ENCODE results near the gene TYMP. TPM values are rescaled to one million over a fixed set of nuclear protein-coding genes. Genes with fewer than 3 reads are reported as not detected.

Gene TYMP
- polyA plus RNA-seq, 2 of the 4 experiments (the other 2 are of a cell fraction): 5.9 to 9.0 TPM

DNA sequence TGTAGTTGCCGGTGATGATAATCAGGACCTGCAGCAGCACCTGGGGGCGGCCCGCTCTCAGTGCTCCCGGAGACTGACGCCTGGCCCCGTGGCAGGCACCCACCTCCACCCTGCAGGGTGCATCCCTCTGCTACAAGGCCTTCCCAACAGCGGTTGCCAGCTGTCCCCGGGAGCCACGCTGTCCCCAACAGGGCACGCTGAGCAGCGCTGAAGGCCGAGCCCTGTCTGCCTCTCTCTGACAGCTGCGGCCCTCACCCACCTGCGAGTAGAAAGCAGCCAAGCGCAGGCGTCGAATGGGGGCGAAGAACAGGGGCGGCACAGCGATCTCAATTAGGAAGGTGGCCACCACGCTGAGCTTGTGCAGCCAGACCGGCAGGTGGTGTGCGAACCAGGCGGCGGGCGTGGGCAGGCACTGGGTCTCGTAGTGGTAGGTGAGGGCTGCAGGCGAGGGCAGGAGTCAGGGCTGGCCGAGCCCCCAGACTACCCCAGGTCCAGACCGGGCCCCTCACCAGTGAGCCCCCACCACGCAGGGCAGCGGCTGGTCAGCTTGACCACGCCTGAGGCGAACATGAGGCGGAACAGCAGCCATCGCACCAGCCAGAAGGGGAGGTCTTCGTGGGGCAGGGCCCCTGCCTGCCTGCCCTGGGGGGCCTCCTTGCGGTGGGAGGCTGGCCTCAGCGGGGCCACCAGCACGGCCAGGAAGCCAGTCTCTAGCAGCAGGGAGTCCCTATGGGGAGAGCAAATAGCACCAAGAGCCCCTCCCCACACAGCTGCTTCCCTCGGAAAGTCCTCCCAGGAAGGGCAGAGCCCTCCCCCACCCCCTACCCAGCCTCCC lies 23.8 kb downstream of the TYMP start:
- H3K4me3 ChIP-seq: no peak overlapping the region
- FAIRE-seq: no peak
- no peak for ATAC-seq
- H3K27ac ChIP-seq: peak overlapping the region in 1 of 2 experiments; percentile 97; a peak in 1 of 6 replicates
- no peaks in the 10 kb centered on the region for H3K9me3 ChIP-seq
- DNase-seq (ENCODE audit: low read depth in 1 of 2, low spot score in 1 of 2): no peak
- POLR2A ChIA-PET: no interaction called here
- peak overlapping the region; percentile 95 for H3K4me2 ChIP-seq
- CTCF ChIA-PET: no interaction called here
- H3K4me1 ChIP-seq: peaks cover 15% of the 10 kb centered on the region
- WGBS (ENCODE audit: missing lambda C conversion rate): no CpG with 5 or more reads among the region's 41 CpGs
- TF ChIP-seq RARB (CRISPR knock-in tag; IDR thresholded peaks at IDR 0.05) (no peak), TP53 (CRISPR knock-in tag; IDR thresholded peaks at IDR 0.05) (no peak)

- ChIA-PET CTCF (interaction anchor here (1.3 kb wide), 1 partner anchor 58 kb away, joined by 3 read pairs; the partner anchor contains the start of gene SYCE3), POLR2A (no interaction called here)
- FAIRE-seq: no peak
- no peak for ATAC-seq
- H3K4me1 ChIP-seq: peaks cover 15% of the 10 kb centered on the region
- H3K9me3 ChIP-seq: no peaks in the 10 kb centered on the region
- TF ChIP-seq FOSL2 (IDR thresholded peaks at IDR 0.05): no peak
- TF ChIP-seq FOSL2 (CRISPR knock-in tag; IDR thresholded peaks at IDR 0.05): no peak
- no peak for TF ChIP-seq CEBPB (IDR thresholded peaks at IDR 0.05)
- no peak for TF ChIP-seq HMGXB4 (CRISPR knock-in tag; IDR thresholded peaks at IDR 0.05; ENCODE audit: borderline replicate concordance)
- TF ChIP-seq TP53 (CRISPR knock-in tag; IDR thresholded peaks at IDR 0.05): no peak
- TF ChIP-seq CBX8 (IDR thresholded peaks at IDR 0.05): no peak
- no peak for TF ChIP-seq NR3C1 (IDR thresholded peaks at IDR 0.05)
- no peak for TF ChIP-seq ZSCAN20 (CRISPR knock-in tag; IDR thresholded peaks at IDR 0.05)
- no peak for TF ChIP-seq GATA3 (IDR thresholded peaks at IDR 0.05; ENCODE audit: borderline replicate concordance)
- TF ChIP-seq, protein P1, sequence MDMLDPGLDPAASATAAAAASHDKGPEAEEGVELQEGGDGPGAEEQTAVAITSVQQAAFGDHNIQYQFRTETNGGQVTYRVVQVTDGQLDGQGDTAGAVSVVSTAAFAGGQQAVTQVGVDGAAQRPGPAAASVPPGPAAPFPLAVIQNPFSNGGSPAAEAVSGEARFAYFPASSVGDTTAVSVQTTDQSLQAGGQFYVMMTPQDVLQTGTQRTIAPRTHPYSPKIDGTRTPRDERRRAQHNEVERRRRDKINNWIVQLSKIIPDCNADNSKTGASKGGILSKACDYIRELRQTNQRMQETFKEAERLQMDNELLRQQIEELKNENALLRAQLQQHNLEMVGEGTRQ (IDR thresholded peaks at IDR 0.05): no peak
- no peak for TF ChIP-seq CHD4 (IDR thresholded peaks at IDR 0.05; ENCODE audit: borderline replicate concordance)
- no peak for TF ChIP-seq HEYL (CRISPR knock-in tag; IDR thresholded peaks at IDR 0.05)
- no peak for TF ChIP-seq SMC3 (IDR thresholded peaks at IDR 0.05)
- no peak for TF ChIP-seq MAZ (IDR thresholded peaks at IDR 0.05; ENCODE audit: borderline replicate concordance, low read depth, low read length)
- no peak for TF ChIP-seq ESRRA (IDR thresholded peaks at IDR 0.05; ENCODE audit: borderline replicate concordance, low read length)
- no peak for TF ChIP-seq RFX5 (IDR thresholded peaks at IDR 0.05)
- no peak for TF ChIP-seq KDM5A (IDR thresholded peaks at IDR 0.05)
- TF ChIP-seq ZC3H11A (IDR thresholded peaks at IDR 0.05): no peak
- no peak for TF ChIP-seq SREBF2 (IDR thresholded peaks at IDR 0.05)
- no peak for TF ChIP-seq HES2 (IDR thresholded peaks at IDR 0.05)
- H3K4me3 ChIP-seq: no peak overlapping the region
- no peak for DNase-seq (ENCODE audit: low read depth in 1 of 2, low spot score in 1 of 2)
- H3K4me2 ChIP-seq: no peak overlapping the region
- WGBS (ENCODE audit: missing lambda C conversion rate): 86% methylated on average over 9 of the region's 14 CpGs
- H3K27ac ChIP-seq: no peak overlapping the region
These were observed 24.5 kb downstream of the TYMP start for GRCh38 chr22:50505276-50505775.

Measured in A549 (cell line).